GM23338 (cell line): ENCODE measurements around the gene GNG4. TPM values are rescaled to one million over a fixed set of nuclear protein-coding genes. Genes with fewer than 3 reads are reported as not detected.

Experiments used
- ATAC-seq: fragments of 200-7000 bp; cut with Tn5 transposase; 3 replicates; pipeline ENCODE4 v1.9.1; 2020
- DNase-seq: peaks from one replicate; pipeline ENCODE4 v3.0.0-alpha.2; 2015; ENCODE audit warnings: low spot score
- H2AFZ ChIP-seq: fragments of 200-600 bp; sonication (generic); 2 replicates; pipeline ENCODE4 v1.8.0; 2016; ENCODE audit warnings: antibody characterized with exemption, mild to moderate bottlenecking, moderate library complexity
- H3F3A ChIP-seq: fragments of 200-600 bp; sonication (generic); replicated peaks from 2 replicates; pipeline ENCODE4 v1.8.0; 2017; ENCODE audit warnings: antibody characterized with exemption, mixed run types, low read depth
- H3K27ac ChIP-seq: fragments of 200-600 bp; sonication (generic); 2 replicates; pipeline ENCODE4 v1.6.1; 2016; ENCODE audit warnings: low read depth
- H3K27me3 ChIP-seq: fragments of 200-600 bp; sonication (generic); 2 replicates; pipeline ENCODE4 v1.8.0; 2016; ENCODE audit warnings: mild to moderate bottlenecking, mixed run types, moderate library complexity; ENCODE audit not compliant: insufficient read depth
- H3K36me3 ChIP-seq: fragments of 200-600 bp; sonication (generic); 2 replicates; pipeline ENCODE4 v1.8.0; 2016; ENCODE audit warnings: mild to moderate bottlenecking; ENCODE audit not compliant: insufficient read depth
- H3K4me1 ChIP-seq: fragments of 200-600 bp; sonication (generic); 2 replicates; pipeline ENCODE4 v1.8.0; 2016; ENCODE audit warnings: mild to moderate bottlenecking, moderate library complexity; ENCODE audit not compliant: insufficient read depth
- H3K4me2 ChIP-seq: fragments of 200-600 bp; sonication (generic); 2 replicates; pipeline ENCODE4 v1.7.1; 2017; ENCODE audit warnings: mixed run types
- H3K4me3 ChIP-seq: fragments of 200-600 bp; sonication (generic); 2 replicates; pipeline ENCODE4 v1.6.1; 2016; ENCODE audit warnings: mixed run types
- H3K79me2 ChIP-seq: fragments of 200-600 bp; sonication (generic); replicated peaks from 2 replicates; pipeline ENCODE4 v1.8.0; 2017; ENCODE audit warnings: mild to moderate bottlenecking; ENCODE audit not compliant: insufficient read depth
- H3K9me2 ChIP-seq: fragments of 200-600 bp; sonication (generic); 2 replicates; pipeline ENCODE4 v1.8.0; 2017; ENCODE audit not compliant: insufficient read depth
- H4K20me1 ChIP-seq: fragments of 200-600 bp; sonication (generic); replicated peaks from 2 replicates; pipeline ENCODE4 v1.8.0; 2017; ENCODE audit warnings: mild to moderate bottlenecking; ENCODE audit not compliant: insufficient read depth
- H3K27ac Mint-ChIP-seq: 2 replicates; pipeline ENCODE4 v1.8.0; 2020; ENCODE audit warnings: inconsistent platforms, mild to moderate bottlenecking, moderate library complexity, mixed read lengths
- H3K27me3 Mint-ChIP-seq: 3 replicates; pipeline ENCODE4 v1.8.0; 2022; ENCODE audit warnings: low read depth, mild to moderate bottlenecking, moderate library complexity, mixed read lengths, inconsistent platforms; ENCODE audit not compliant: insufficient read depth, poor library complexity
- H3K36me3 Mint-ChIP-seq: 3 replicates; pipeline ENCODE4 v1.8.0; 2021; ENCODE audit warnings: low read depth, mild to moderate bottlenecking, inconsistent platforms, moderate library complexity, mixed read lengths
- H3K4me1 Mint-ChIP-seq: 3 replicates; pipeline ENCODE4 v1.8.0; 2020; ENCODE audit warnings: mild to moderate bottlenecking, inconsistent platforms, mixed read lengths
- H3K4me3 Mint-ChIP-seq: 3 replicates; pipeline ENCODE4 v1.8.0; 2021; ENCODE audit warnings: moderate library complexity, mild to moderate bottlenecking, inconsistent platforms, mixed read lengths
- H3K9me3 Mint-ChIP-seq: 3 replicates; pipeline ENCODE4 v1.8.0; 2020; ENCODE audit warnings: moderate library complexity, mild to moderate bottlenecking, inconsistent platforms, mixed read lengths
- CREB1 ChIP-seq: fragments of 250-450 bp; sonication (Bioruptor Pico); IDR thresholded peaks from 2 replicates; pipeline ENCODE4 v1.5.0; 2020; ENCODE audit warnings: low read depth, mild to moderate bottlenecking, moderate library complexity
- NANOG ChIP-seq: IDR thresholded peaks from 2 replicates; pipeline ENCODE4 v1.6.1; 2016; ENCODE audit warnings: antibody characterized with exemption, borderline replicate concordance
- POLR2AphosphoS5 ChIP-seq: IDR thresholded peaks from 2 replicates; pipeline ENCODE4 v1.6.1; 2016; ENCODE audit warnings: antibody characterized with exemption, low read depth
- ZNF114 ChIP-seq: fragments of 250-450 bp; sonication (Bioruptor Pico); IDR thresholded peaks from 2 replicates; pipeline ENCODE4 v1.5.0; 2020; ENCODE audit warnings: mild to moderate bottlenecking, moderate library complexity
- polyA plus RNA-seq: library from polyadenylated mRNA; unstranded; fragments of >200 nt; fragmentation: Nextera tagmentation; extraction: Ambion mirVana; gene quantifications from 2 replicates; pipeline ENCODE4 v1.2.1, GENCODE V29; 2016
- total RNA-seq: library from RNA; depleted of rRNA; stranded (reverse); fragments of >200 nt; shearing (Covaris generic); gene quantifications from 2 replicates; pipeline ENCODE4 v1.2.3, GENCODE V29; 2014
- TF ChIP-seq, protein P1 (sequence below): fragments of 250-450 bp; sonication (Bioruptor Pico); IDR thresholded peaks from 2 replicates; pipeline ENCODE4 v1.5.0; 2020; ENCODE audit warnings: mild to moderate bottlenecking, moderate library complexity
- TF ChIP-seq, protein P2 (sequence below): IDR thresholded peaks from one replicate; pipeline ENCODE4 v1.6.1; 2018; ENCODE audit warnings: antibody characterized with exemption; ENCODE audit not compliant: unreplicated experiment

Gene GNG4
- total and polyA plus RNA-seq, 2 experiments from 2014 or later = 40.2 to 49.2 TPM

DNA sequence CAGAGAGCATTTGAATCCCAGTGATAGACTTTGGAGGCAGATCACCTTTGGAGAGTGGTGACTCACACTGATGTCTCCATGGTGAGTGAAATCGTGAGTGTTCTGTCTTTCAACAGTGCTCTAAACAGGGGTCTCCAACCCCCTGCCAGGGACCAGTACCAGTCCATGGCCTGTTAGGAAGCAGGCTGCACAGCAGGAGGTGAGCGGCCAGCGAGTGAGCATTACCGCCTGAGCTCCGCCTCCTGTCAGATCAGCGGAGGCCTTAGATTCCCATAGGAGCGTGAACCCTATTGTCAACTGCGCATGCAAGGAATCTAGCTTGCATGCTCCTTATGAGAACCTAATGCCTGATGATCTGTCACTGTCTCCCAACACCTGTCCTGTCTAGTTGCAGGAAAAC, 83.5 kb downstream of the GNG4 start (continued):
- TF ChIP-seq, protein P1, sequence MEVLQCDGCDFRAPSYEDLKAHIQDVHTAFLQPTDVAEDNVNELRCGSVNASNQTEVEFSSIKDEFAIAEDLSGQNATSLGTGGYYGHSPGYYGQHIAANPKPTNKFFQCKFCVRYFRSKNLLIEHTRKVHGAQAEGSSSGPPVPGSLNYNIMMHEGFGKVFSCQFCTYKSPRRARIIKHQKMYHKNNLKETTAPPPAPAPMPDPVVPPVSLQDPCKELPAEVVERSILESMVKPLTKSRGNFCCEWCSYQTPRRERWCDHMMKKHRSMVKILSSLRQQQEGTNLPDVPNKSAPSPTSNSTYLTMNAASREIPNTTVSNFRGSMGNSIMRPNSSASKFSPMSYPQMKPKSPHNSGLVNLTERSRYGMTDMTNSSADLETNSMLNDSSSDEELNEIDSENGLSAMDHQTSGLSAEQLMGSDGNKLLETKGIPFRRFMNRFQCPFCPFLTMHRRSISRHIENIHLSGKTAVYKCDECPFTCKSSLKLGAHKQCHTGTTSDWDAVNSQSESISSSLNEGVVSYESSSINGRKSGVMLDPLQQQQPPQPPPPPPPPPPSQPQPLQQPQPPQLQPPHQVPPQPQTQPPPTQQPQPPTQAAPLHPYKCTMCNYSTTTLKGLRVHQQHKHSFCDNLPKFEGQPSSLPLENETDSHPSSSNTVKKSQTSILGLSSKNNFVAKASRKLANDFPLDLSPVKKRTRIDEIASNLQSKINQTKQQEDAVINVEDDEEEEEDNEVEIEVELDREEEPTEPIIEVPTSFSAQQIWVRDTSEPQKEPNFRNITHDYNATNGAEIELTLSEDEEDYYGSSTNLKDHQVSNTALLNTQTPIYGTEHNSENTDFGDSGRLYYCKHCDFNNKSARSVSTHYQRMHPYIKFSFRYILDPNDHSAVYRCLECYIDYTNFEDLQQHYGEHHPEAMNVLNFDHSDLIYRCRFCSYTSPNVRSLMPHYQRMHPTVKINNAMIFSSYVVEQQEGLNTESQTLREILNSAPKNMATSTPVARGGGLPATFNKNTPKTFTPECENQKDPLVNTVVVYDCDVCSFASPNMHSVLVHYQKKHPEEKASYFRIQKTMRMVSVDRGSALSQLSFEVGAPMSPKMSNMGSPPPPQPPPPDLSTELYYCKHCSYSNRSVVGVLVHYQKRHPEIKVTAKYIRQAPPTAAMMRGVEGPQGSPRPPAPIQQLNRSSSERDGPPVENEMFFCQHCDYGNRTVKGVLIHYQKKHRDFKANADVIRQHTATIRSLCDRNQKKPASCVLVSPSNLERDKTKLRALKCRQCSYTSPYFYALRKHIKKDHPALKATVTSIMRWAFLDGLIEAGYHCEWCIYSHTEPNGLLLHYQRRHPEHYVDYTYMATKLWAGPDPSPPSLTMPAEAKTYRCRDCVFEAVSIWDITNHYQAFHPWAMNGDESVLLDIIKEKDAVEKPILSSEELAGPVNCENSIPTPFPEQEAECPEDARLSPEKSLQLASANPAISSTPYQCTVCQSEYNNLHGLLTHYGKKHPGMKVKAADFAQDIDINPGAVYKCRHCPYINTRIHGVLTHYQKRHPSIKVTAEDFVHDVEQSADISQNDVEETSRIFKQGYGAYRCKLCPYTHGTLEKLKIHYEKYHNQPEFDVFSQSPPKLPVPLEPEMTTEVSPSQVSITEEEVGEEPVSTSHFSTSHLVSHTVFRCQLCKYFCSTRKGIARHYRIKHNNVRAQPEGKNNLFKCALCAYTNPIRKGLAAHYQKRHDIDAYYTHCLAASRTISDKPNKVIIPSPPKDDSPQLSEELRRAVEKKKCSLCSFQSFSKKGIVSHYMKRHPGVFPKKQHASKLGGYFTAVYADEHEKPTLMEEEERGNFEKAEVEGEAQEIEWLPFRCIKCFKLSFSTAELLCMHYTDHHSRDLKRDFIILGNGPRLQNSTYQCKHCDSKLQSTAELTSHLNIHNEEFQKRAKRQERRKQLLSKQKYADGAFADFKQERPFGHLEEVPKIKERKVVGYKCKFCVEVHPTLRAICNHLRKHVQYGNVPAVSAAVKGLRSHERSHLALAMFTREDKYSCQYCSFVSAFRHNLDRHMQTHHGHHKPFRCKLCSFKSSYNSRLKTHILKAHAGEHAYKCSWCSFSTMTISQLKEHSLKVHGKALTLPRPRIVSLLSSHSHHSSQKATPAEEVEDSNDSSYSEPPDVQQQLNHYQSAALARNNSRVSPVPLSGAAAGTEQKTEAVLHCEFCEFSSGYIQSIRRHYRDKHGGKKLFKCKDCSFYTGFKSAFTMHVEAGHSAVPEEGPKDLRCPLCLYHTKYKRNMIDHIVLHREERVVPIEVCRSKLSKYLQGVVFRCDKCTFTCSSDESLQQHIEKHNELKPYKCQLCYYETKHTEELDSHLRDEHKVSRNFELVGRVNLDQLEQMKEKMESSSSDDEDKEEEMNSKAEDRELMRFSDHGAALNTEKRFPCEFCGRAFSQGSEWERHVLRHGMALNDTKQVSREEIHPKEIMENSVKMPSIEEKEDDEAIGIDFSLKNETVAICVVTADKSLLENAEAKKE (CRISPR knock-in tag) = no peak
- TF ChIP-seq, protein P2, sequence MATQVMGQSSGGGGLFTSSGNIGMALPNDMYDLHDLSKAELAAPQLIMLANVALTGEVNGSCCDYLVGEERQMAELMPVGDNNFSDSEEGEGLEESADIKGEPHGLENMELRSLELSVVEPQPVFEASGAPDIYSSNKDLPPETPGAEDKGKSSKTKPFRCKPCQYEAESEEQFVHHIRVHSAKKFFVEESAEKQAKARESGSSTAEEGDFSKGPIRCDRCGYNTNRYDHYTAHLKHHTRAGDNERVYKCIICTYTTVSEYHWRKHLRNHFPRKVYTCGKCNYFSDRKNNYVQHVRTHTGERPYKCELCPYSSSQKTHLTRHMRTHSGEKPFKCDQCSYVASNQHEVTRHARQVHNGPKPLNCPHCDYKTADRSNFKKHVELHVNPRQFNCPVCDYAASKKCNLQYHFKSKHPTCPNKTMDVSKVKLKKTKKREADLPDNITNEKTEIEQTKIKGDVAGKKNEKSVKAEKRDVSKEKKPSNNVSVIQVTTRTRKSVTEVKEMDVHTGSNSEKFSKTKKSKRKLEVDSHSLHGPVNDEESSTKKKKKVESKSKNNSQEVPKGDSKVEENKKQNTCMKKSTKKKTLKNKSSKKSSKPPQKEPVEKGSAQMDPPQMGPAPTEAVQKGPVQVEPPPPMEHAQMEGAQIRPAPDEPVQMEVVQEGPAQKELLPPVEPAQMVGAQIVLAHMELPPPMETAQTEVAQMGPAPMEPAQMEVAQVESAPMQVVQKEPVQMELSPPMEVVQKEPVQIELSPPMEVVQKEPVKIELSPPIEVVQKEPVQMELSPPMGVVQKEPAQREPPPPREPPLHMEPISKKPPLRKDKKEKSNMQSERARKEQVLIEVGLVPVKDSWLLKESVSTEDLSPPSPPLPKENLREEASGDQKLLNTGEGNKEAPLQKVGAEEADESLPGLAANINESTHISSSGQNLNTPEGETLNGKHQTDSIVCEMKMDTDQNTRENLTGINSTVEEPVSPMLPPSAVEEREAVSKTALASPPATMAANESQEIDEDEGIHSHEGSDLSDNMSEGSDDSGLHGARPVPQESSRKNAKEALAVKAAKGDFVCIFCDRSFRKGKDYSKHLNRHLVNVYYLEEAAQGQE = no peak

DNA sequence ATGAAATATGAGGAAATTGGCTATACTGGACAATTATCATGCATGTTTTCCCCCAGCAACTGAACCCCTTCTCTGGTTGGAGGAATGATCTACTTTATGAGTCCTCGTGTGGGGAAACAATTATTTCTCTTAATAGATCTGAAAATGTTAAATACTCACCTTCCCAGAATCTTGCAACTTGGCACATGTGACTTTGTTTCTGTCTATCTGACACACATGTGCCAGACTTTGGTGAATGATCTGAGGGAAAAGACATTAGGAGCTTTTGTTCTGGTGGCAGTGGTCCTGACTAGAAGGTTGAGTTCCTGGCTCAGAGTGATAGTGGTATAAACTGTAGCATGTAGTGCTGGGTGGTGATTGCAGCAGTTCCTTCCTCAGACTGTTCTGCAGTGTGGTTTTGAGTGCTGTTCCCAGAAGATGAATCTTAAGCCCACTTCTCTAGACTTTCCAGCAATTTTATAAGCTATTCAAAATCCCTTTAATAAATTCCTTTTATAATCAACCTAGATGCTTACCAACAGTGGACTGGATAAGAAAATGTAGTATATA, 86.0 kb downstream of the GNG4 start:
- Histone ChIP-seq H4K20me1 (peaks cover 3% of the 10 kb centered on the region), H3K4me1 (no peaks in the 10 kb centered on the region), H2AFZ (no peak overlapping the region), H3K27ac (no peak overlapping the region), H3K27me3 (no peaks in the 10 kb centered on the region), H3K9me2 (no peaks in the 10 kb centered on the region), H3F3A (no peaks in the 10 kb centered on the region), H3K4me2 (no peak overlapping the region), H3K36me3 (0 out of 2 replicates have a peak, but pooled peaks cover 6% of the 10 kb centered on the region), H3K79me2 (no peaks in the 10 kb centered on the region), H3K4me3 (no peak overlapping the region)
- ATAC-seq (no peak), DNase-seq (no peak)
- Mint-ChIP-seq H3K4me1 (no peaks in the 10 kb centered on the region), H3K27ac (no peak overlapping the region), H3K9me3 (no peaks in the 10 kb centered on the region), H3K4me3 (no peak overlapping the region), H3K36me3 (peaks cover 17% of the 10 kb centered on the region; the same call in 2 of the 3 replicates), H3K27me3 (peaks cover 1% of the 10 kb centered on the region)
- TF ChIP-seq NANOG (no peak), CREB1 (CRISPR knock-in tag) (no peak), POLR2AphosphoS5 (no peak), ZNF114 (CRISPR knock-in tag) (no peak)
- TF ChIP-seq, protein P1 (CRISPR knock-in tag) = no peak
